ENCODE results near the gene GAL3ST1.
"Not testable (repeated sequence)": the region's sequence is repeated elsewhere in the genome, so short reads cannot be mapped to it uniquely, and the experiment has no call there.

The GAL3ST1 gene

GRCh38 chr22:30568137-30568805 lies 6.2 kb downstream of the GAL3ST1 start:
- no peaks in the 10 kb centered on the region for H3K27me3 ChIP-seq (ENCODE audit: insufficient read depth, low read length, poor library complexity)
- no CpG with 5 or more reads among the region's 10 CpGs for WGBS (ENCODE audit: extremely low coverage, insufficient coverage, low lambda C conversion rate)
- H2BK15ac ChIP-seq (replicated peaks; ENCODE audit: low read depth): no peak overlapping the region
- no peak overlapping the region for H3K27ac ChIP-seq (ENCODE audit: low read depth, low read length)
- no peak overlapping the region for H3K4me2 ChIP-seq (ENCODE audit: low read length)
- H3K4me1 ChIP-seq (ENCODE audit: control insufficient read depth, low read depth, low read length): no peaks in the 10 kb centered on the region
- DNase-seq: peak; percentile 80
- no peak overlapping the region for H2AK5ac ChIP-seq (ENCODE audit: low read length)
- H2BK120ac ChIP-seq (ENCODE audit: low read depth, low read length): no peak overlapping the region
- H3K4ac ChIP-seq (ENCODE audit: low read depth, low read length): no peak overlapping the region
- H2BK5ac ChIP-seq (ENCODE audit: low read length): no peak overlapping the region
- H3K9ac ChIP-seq (ENCODE audit: low read length): no peak overlapping the region
- H3K23ac ChIP-seq (ENCODE audit: low read length): no peak overlapping the region
- no peaks in the 10 kb centered on the region for H3K79me1 ChIP-seq (ENCODE audit: low read length)
- no peak overlapping the region for H3K56ac ChIP-seq (ENCODE audit: low read length)
- peak overlapping the region; percentile 6 for H4K5ac ChIP-seq (ENCODE audit: low read length)
- H3K18ac ChIP-seq (ENCODE audit: low read length): no peak overlapping the region
- H3K4me3 ChIP-seq (ENCODE audit: low read length): no peak overlapping the region
- no peaks in the 10 kb centered on the region for H3K36me3 ChIP-seq (ENCODE audit: control insufficient read depth, insufficient read depth, low read length)
- no peak overlapping the region for H4K8ac ChIP-seq (ENCODE audit: low read depth, low read length)
- no peaks in the 10 kb centered on the region for H3K79me2 ChIP-seq (ENCODE audit: control insufficient read depth, insufficient read depth, low read length)

- H3K4ac ChIP-seq (ENCODE audit: low read depth, low read length); H3K36me3 ChIP-seq (ENCODE audit: control insufficient read depth, insufficient read depth, low read length); H3K4me1 ChIP-seq (ENCODE audit: control insufficient read depth, low read depth, low read length); H2BK5ac ChIP-seq (ENCODE audit: low read length); H2AK5ac ChIP-seq (ENCODE audit: low read length); H3K27me3 ChIP-seq (ENCODE audit: insufficient read depth, low read length, poor library complexity); H3K9ac ChIP-seq (ENCODE audit: low read length); H3K4me3 ChIP-seq (ENCODE audit: low read length); H3K79me2 ChIP-seq (ENCODE audit: control insufficient read depth, insufficient read depth, low read length); H3K27ac ChIP-seq (ENCODE audit: low read depth, low read length); DNase-seq; H3K56ac ChIP-seq (ENCODE audit: low read length); H3K18ac ChIP-seq (ENCODE audit: low read length); H2BK15ac ChIP-seq (replicated peaks; ENCODE audit: low read depth); H3K23ac ChIP-seq (ENCODE audit: low read length); H3K4me2 ChIP-seq (ENCODE audit: low read length); H3K79me1 ChIP-seq (ENCODE audit: low read length); H2BK120ac ChIP-seq (ENCODE audit: low read depth, low read length); H4K8ac ChIP-seq (ENCODE audit: low read depth, low read length); H4K5ac ChIP-seq (ENCODE audit: low read length): not testable (repeated sequence)
- no CpG with 5 or more reads among the region's 6 CpGs for WGBS (ENCODE audit: extremely low coverage, insufficient coverage, low lambda C conversion rate)
These were observed 7.2 kb downstream of the GAL3ST1 start for GRCh38 chr22:30567277-30567676.

- H3K27me3 ChIP-seq (ENCODE audit: insufficient read depth, low read length, poor library complexity): no peaks in the 10 kb centered on the region
- no peak overlapping the region for H4K5ac ChIP-seq (ENCODE audit: low read length)
- no CpG with 5 or more reads among the region's 7 CpGs for WGBS (ENCODE audit: extremely low coverage, insufficient coverage, low lambda C conversion rate)
- no peak overlapping the region for H2BK15ac ChIP-seq (replicated peaks; ENCODE audit: low read depth)
- H2BK5ac ChIP-seq (ENCODE audit: low read length): no peak overlapping the region
- H3K23ac ChIP-seq (ENCODE audit: low read length): no peak overlapping the region
- H2BK120ac ChIP-seq (ENCODE audit: low read depth, low read length): no peak overlapping the region
- no peak overlapping the region for H3K4me3 ChIP-seq (ENCODE audit: low read length)
- H3K4me1 ChIP-seq (ENCODE audit: control insufficient read depth, low read depth, low read length): peaks cover 5% of the 10 kb centered on the region
- H2AK5ac ChIP-seq (ENCODE audit: low read length): no peak overlapping the region
- no peaks in the 10 kb centered on the region for H3K36me3 ChIP-seq (ENCODE audit: control insufficient read depth, insufficient read depth, low read length)
- H3K9ac ChIP-seq (ENCODE audit: low read length): no peak overlapping the region
- H4K8ac ChIP-seq (ENCODE audit: low read depth, low read length): no peak overlapping the region
- H3K4ac ChIP-seq (ENCODE audit: low read depth, low read length): no peak overlapping the region
- no peak overlapping the region for H3K4me2 ChIP-seq (ENCODE audit: low read length)
- no peak overlapping the region for H3K56ac ChIP-seq (ENCODE audit: low read length)
- no peak overlapping the region for H3K27ac ChIP-seq (ENCODE audit: low read depth, low read length)
- no peaks in the 10 kb centered on the region for H3K79me1 ChIP-seq (ENCODE audit: low read length)
- no peak for DNase-seq
- no peak overlapping the region for H3K18ac ChIP-seq (ENCODE audit: low read length)
- H3K79me2 ChIP-seq (ENCODE audit: control insufficient read depth, insufficient read depth, low read length): no peaks in the 10 kb centered on the region
These were observed 8.3 kb downstream of the GAL3ST1 start for GRCh38 chr22:30566125-30566524.

GRCh38 chr22:30565341-30565740 lies 9.1 kb downstream of the GAL3ST1 start:
- Histone ChIP-seq H2BK5ac (ENCODE audit: low read length) (no peak overlapping the region), H2AK5ac (ENCODE audit: low read length) (no peak overlapping the region), H3K4ac (ENCODE audit: low read depth, low read length) (no peak overlapping the region), H3K79me2 (ENCODE audit: control insufficient read depth, insufficient read depth, low read length) (no peaks in the 10 kb centered on the region), H2BK15ac (replicated peaks; ENCODE audit: low read depth) (no peak overlapping the region), H3K4me3 (ENCODE audit: low read length) (no peak overlapping the region), H3K36me3 (ENCODE audit: control insufficient read depth, insufficient read depth, low read length) (no peaks in the 10 kb centered on the region), H3K4me1 (ENCODE audit: control insufficient read depth, low read depth, low read length) (peaks cover 5% of the 10 kb centered on the region), H3K4me2 (ENCODE audit: low read length) (no peak overlapping the region), H4K5ac (ENCODE audit: low read length) (no peak overlapping the region), H3K27ac (ENCODE audit: low read depth, low read length) (no peak overlapping the region), H3K79me1 (ENCODE audit: low read length) (no peaks in the 10 kb centered on the region), H3K23ac (ENCODE audit: low read length) (no peak overlapping the region), H3K9ac (ENCODE audit: low read length) (no peak overlapping the region), H3K27me3 (ENCODE audit: insufficient read depth, low read length, poor library complexity) (no peaks in the 10 kb centered on the region), H2BK120ac (ENCODE audit: low read depth, low read length) (no peak overlapping the region), H3K56ac (ENCODE audit: low read length) (no peak overlapping the region), H3K18ac (ENCODE audit: low read length) (no peak overlapping the region), H4K8ac (ENCODE audit: low read depth, low read length) (no peak overlapping the region)
- DNase-seq: no peak
- no CpG with 5 or more reads among the region's 4 CpGs for WGBS (ENCODE audit: extremely low coverage, insufficient coverage, low lambda C conversion rate)

- no peak for DNase-seq
These were observed 9.7 kb downstream of the GAL3ST1 start for GRCh38 chr22:30564761-30565119.

More at GRCh38 chr22:30564761-30565119, 9.7 kb downstream of the GAL3ST1 start:
- no peak overlapping the region for H4K5ac ChIP-seq (ENCODE audit: low read length)
- H3K9ac ChIP-seq (ENCODE audit: low read length): no peak overlapping the region
- no peak overlapping the region for H2AK5ac ChIP-seq (ENCODE audit: low read length)
- no peak overlapping the region for H2BK120ac ChIP-seq (ENCODE audit: low read depth, low read length)
- H3K18ac ChIP-seq (ENCODE audit: low read length): no peak overlapping the region
- no peaks in the 10 kb centered on the region for H3K79me2 ChIP-seq (ENCODE audit: control insufficient read depth, insufficient read depth, low read length)
- no peak overlapping the region for H3K4me3 ChIP-seq (ENCODE audit: low read length)
- peaks cover 7% of the 10 kb centered on the region for H3K4me1 ChIP-seq (ENCODE audit: control insufficient read depth, low read depth, low read length)
- no peaks in the 10 kb centered on the region for H3K36me3 ChIP-seq (ENCODE audit: control insufficient read depth, insufficient read depth, low read length)
- H3K23ac ChIP-seq (ENCODE audit: low read length): no peak overlapping the region
- H3K27ac ChIP-seq (ENCODE audit: low read depth, low read length): no peak overlapping the region
- no peak overlapping the region for H2BK5ac ChIP-seq (ENCODE audit: low read length)
- WGBS (ENCODE audit: extremely low coverage, insufficient coverage, low lambda C conversion rate): no CpG with 5 or more reads among the region's 3 CpGs
- no peak overlapping the region for H2BK15ac ChIP-seq (replicated peaks; ENCODE audit: low read depth)
- H4K8ac ChIP-seq (ENCODE audit: low read depth, low read length): no peak overlapping the region
- no peaks in the 10 kb centered on the region for H3K27me3 ChIP-seq (ENCODE audit: insufficient read depth, low read length, poor library complexity)
- H3K56ac ChIP-seq (ENCODE audit: low read length): peak overlapping the region; percentile 34
- no peak overlapping the region for H3K4me2 ChIP-seq (ENCODE audit: low read length)
- H3K4ac ChIP-seq (ENCODE audit: low read depth, low read length): no peak overlapping the region
- H3K79me1 ChIP-seq (ENCODE audit: low read length): no peaks in the 10 kb centered on the region

All from mesendoderm (in vitro differentiated cells).